HG03064 (cell line): ENCODE results near the gene NDFIP1.
"Not testable (repeated sequence)": the region's sequence is repeated elsewhere in the genome, so short reads cannot be mapped to it uniquely, and the experiment has no call there.

Source experiments
- ATAC-seq: cut with Tn5 transposase; IDR thresholded peaks from one replicate; pipeline ENCODE4 v1.9.1; 2021; ENCODE audit warnings: low read depth; ENCODE audit not compliant: unreplicated experiment

The NDFIP1 gene

GRCh38 chr5:142151436-142152383 is 43.1 kb downstream of the NDFIP1 start:
- ATAC-seq = no peak

- ATAC-seq = no peak
These were observed 43.8 kb downstream of the NDFIP1 start for GRCh38 chr5:142152384-142152732.

- ATAC-seq = no peak
These were observed 45.3 kb downstream of the NDFIP1 start for GRCh38 chr5:142153674-142154448.

- not testable (repeated sequence) for ATAC-seq
These were observed 45.9 kb downstream of the NDFIP1 start for GRCh38 chr5:142154449-142154841.

GRCh38 chr5:142156839-142157463 is 48.4 kb downstream of the NDFIP1 start:
- ATAC-seq = no peak

- no peak for ATAC-seq
These were observed 50.8 kb downstream of the NDFIP1 start for GRCh38 chr5:142159354-142159753.

- ATAC-seq = no peak
These were observed 55.7 kb downstream of the NDFIP1 start for GRCh38 chr5:142164315-142164714.

GRCh38 chr5:142166754-142167153 is 58.2 kb downstream of the NDFIP1 start:
- ATAC-seq = no peak

- ATAC-seq = no peak
These were observed 58.9 kb downstream of the NDFIP1 start for GRCh38 chr5:142167458-142167857.

- ATAC-seq = no peak
These were observed 59.8 kb downstream of the NDFIP1 start for GRCh38 chr5:142168365-142168764.

- ATAC-seq = no peak
These were observed 61.8 kb downstream of the NDFIP1 start for GRCh38 chr5:142170254-142170953.

GRCh38 chr5:142171270-142171669 is 62.7 kb downstream of the NDFIP1 start:
- ATAC-seq = no peak

GRCh38 chr5:142175039-142175438 is 66.5 kb downstream of the NDFIP1 start:
- ATAC-seq = no peak

- no peak for ATAC-seq
These were observed 67.0 kb downstream of the NDFIP1 start for GRCh38 chr5:142175461-142176142.

- no peak for ATAC-seq
These were observed 67.7 kb downstream of the NDFIP1 start for GRCh38 chr5:142176255-142176654.

- ATAC-seq = no peak
These were observed 70.1 kb downstream of the NDFIP1 start for GRCh38 chr5:142178651-142179050.

GRCh38 chr5:142179776-142180387 is 71.3 kb downstream of the NDFIP1 start:
- no peak for ATAC-seq

- ATAC-seq = no peak
These were observed 72.5 kb downstream of the NDFIP1 start for GRCh38 chr5:142181096-142181495.

GRCh38 chr5:142181547-142182163 is 73.1 kb downstream of the NDFIP1 start:
- ATAC-seq = no peak
